HG03025 (cell line): Measurements from ENCODE around the gene PNMA3.
"Not testable (repeated sequence)": the region's sequence is repeated elsewhere in the genome, so short reads cannot be mapped to it uniquely, and the experiment has no call there.

ENCODE experiments used
- ATAC-seq: cut with Tn5 transposase; IDR thresholded peaks from one replicate; pipeline ENCODE4 v1.9.1; 2021; ENCODE audit warnings: mild to moderate bottlenecking, moderate library complexity; ENCODE audit not compliant: unreplicated experiment, low FRiP score

Gene PNMA3, protein sequence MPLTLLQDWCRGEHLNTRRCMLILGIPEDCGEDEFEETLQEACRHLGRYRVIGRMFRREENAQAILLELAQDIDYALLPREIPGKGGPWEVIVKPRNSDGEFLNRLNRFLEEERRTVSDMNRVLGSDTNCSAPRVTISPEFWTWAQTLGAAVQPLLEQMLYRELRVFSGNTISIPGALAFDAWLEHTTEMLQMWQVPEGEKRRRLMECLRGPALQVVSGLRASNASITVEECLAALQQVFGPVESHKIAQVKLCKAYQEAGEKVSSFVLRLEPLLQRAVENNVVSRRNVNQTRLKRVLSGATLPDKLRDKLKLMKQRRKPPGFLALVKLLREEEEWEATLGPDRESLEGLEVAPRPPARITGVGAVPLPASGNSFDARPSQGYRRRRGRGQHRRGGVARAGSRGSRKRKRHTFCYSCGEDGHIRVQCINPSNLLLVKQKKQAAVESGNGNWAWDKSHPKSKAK

DNA sequence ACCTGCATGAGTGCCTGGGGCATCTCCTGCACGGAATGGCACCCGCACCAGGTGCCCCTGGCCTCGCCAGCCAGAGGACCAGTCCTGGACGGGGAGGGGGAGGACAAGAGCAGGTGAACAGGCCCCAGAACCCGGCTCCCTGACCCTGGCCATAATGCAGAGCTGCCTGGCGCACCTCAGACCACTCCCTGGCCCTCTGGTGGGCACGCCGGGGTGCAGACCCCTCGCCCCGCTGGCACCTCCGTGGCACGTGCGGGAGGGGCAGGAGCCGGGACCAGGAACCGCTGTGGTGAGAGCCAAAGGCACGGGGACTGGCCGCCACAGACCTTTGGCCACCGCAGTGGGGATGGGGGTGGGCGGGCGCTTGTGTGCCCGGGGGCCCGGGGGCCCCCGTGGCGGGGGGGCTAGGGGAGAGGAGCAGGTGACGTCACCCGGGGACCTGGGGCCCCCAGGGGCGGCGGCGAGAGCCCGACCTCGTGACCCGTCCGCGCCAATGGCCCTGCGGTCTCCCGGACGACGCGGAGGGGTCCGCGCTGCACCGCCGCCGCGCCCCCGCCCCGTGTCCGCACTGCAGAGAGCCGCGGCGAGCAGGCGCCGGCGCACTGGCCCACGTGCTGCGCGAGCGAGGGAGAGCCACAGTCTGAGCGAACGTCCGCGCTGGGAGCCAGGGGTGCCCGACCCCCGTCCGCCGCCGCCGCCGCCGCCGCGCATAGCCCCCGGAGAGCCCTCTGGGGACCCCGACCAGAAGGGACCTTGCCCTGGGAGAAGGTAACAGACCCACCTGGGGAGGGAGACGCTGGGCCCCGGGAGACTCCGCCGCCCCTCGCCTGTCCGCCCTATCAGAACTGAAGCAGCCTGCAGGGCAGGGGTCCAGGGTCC, at the start of gene PNMA3:
TSS of gene PNMA3 (plus strand) at position 600 of the 879 bp plus-strand sequence. CDS start 586 bp downstream, outside the sequence.
- ATAC-seq = no peak

DNA sequence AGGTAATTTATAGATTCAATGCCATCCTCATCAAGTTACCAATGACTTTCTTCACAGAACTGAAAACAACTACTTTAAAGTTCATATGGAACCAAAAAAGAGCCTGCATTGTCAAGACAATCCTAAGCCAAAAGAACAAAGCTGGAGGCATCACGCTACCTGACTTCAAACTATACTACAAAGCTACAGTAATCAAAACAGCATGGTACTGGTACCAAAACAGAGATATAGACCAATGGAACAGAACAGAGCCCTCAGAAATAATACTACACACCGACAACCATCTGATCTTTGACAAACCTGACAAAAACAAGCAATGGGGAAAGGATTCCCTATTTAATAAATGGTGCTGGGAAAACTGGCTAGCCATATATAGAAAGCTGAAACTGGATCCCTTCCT, 39.1 kb upstream of the PNMA3 start:
- ATAC-seq = not testable (repeated sequence)

DNA sequence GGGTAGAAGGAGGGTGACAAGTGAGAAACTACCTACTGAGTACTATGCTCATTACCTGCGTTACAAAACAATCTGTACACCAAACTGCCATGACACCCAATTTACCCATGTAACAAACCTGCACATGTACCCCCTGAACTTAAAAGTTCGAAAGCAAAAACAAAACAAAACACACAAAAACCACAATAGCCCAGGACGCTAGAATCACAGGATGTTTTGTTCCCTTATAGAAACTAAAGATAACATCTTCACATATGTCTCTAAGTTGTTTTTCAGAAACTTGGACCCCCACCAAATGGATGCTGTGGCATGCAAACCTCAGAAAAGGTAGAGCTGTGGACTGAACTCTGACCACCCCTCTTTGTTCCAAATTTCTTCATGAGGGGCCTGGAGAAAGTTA, 37.1 kb upstream of the PNMA3 start:
- no peak for ATAC-seq

DNA sequence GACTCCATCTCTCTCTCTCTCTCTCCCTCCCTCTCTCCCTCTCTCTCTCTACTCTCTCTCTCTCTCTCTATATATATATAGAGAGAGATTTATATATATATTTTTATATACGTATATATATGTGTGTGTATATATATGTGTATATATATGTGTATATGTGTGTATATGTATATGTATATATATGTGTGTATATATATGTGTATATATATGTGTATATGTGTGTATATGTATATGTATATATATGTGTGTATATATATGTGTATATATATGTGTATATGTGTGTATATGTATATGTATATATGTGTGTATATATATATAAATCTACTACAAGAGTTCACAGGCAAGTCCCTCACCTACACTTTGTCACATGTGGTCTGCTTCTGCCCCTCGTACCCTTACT, 29.8 kb upstream of the PNMA3 start:
- ATAC-seq = not testable (repeated sequence)

DNA sequence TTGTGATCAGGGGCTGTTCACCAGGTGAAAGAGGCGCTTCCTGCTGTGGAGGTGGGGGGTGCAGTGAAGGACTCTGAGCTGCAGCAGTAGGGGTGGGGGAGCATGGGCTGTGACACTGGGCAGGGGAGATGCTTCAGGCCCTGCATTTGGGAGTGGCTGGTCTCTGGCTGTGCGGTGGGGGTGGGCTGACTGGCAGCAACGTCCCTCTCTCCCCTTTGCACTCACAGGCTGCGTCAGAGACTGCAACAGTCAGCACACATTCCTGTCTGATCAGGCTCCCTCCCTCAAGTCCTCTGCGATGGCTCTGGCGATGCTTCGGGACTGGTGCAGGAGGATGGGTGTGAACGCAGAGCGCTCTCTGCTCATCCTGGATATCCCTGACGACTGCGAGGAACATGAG, 27.8 kb upstream of the PNMA3 start:
- ATAC-seq = not testable (repeated sequence)

DNA sequence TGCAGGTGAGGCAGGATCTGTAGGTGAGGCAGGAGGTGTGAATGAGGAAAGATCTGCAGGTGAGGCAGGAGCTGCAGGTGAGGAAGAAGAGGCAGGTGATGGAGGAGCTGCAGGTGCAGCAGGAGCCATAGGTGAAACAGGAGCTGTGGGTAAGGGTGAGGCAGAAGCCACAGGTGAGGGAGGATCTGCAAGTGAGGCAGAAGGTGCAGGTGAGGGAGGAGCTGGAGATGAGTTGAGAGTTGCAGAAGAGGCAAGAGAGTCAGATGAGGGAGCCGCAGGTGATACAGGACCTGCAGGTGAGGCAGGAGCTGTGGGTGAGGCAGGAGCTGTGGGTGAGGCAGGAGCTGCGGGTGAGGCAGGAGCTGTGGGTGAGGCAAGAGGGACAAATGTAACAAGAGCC, 27.1 kb upstream of the PNMA3 start:
- no peak for ATAC-seq

DNA sequence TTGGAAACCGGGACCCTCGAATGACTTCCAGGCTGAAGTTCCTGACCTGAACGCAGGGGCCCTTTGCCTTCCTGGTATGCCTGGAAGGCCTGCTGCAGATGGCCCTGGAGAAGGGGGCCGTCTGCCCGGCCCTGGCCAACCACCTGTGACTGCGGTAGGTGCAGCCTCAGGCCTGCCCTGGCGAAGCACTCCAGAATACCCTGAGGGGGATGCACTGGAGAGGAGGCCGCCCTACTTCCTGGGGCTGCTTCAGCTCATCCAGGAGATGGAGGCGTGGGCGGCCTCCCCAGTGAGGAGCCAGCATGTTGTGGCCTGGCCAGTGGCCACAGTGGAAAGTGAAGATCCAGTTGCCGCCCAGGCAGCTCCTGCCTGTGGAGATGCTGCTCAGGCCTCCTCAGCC, 26.4 kb upstream of the PNMA3 start:
- ATAC-seq = no peak

DNA sequence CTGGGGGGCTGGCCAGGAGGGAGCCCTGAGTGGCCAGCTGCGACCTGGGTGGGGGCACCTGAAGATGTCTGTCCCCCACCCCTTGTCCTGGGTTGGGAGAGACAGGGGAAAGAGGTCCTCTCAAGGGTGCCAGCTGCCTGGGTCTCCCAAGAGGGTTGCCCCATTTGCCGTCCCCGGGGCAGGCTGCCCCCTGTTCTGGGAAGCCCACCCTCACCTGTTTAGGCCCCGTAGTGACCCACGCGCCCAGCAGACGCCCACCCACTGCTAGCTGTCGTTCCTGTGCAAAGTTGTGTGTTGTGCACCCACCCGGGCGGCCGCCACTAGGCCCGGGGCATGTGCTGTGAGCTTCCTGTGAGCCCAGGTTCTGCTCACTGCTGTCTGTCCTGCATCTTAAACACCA, 25.5 kb upstream of the PNMA3 start:
- ATAC-seq = no peak

DNA sequence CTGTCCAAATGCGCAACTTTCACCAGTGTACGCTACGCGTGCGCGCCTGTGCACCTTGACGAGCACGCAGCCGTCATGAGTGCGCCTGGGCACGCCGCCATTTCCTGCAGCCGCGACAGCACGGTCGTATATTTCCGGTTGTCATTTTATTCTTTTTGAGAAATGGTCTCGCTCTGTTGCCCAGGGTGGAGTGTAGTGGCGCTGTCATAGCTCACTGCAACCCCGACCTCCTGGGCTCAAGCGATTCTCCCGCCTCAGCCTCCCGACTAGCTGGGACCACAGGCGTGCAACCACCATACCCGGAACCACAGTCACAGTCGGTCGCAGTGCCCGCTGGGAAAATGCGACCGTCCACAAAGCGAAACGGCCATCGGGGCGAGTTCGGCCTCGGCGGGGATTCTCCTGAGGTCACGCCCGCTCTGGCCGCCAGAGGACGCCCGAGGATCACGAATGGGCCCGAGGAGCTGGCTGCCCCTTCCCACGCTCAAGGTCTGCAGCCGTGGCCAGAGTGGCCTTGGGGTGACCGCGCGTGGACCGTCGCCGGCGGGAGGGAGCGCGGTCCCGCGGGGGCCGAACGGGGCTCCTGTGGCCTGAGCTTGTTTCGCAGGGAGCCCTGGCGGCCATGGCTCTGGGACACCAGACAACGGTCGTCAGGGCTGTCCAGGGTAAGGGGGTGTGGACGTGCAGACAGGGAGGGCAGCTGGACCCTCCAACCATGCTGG, 23.7 kb upstream of the PNMA3 start:
- peak; percentile 52 for ATAC-seq

DNA sequence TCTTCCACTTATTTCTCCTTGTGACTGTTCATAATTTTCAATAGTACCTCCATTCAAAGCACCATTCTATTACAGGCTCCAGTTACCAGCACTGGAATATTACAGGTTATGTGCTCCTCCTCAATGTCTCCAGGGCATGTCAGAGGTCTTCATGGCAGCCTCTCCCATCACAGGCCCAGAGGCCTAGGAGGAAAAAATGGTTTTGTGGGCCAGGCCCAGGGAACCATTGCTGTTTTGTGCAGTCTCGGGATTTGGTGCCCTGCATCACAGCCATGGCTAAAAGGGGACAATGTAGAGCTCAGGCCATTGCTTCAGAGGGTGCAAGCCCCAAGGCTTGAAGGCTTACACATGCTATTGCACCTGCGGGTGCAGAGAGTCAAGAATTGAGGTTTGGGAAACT, 7.2 kb upstream of the PNMA3 start:
- ATAC-seq = no peak

DNA sequence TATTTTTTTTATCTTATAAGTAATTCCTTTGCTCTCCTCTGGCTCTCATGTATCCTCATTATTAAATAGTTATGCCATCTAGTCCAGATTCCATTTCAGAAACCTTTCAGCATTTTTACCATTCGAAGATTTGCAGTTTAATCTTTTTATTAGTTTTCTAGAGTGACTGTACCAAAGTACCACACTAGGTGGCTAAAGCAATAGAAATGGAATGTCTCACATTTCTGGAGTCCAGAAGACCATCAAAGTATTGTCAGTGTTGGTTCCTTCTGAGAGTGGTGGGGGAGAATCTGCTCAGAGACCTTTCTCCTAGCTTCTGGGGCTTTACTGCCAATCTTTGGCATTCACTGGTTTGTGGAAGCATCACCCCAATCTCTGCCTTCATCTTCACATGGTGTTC, 3.7 kb upstream of the PNMA3 start:
- ATAC-seq = no peak

DNA sequence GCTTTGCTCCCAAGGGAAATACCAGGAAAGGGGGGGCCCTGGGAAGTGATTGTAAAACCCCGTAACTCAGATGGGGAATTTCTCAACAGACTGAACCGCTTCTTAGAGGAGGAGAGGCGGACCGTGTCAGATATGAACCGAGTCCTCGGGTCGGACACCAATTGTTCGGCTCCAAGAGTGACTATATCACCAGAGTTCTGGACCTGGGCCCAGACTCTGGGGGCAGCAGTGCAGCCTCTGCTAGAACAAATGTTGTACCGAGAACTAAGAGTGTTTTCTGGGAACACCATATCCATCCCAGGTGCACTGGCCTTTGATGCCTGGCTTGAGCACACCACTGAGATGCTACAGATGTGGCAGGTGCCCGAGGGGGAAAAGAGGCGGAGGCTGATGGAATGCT, 1.0 kb downstream of the PNMA3 start:
- no peak for ATAC-seq

DNA sequence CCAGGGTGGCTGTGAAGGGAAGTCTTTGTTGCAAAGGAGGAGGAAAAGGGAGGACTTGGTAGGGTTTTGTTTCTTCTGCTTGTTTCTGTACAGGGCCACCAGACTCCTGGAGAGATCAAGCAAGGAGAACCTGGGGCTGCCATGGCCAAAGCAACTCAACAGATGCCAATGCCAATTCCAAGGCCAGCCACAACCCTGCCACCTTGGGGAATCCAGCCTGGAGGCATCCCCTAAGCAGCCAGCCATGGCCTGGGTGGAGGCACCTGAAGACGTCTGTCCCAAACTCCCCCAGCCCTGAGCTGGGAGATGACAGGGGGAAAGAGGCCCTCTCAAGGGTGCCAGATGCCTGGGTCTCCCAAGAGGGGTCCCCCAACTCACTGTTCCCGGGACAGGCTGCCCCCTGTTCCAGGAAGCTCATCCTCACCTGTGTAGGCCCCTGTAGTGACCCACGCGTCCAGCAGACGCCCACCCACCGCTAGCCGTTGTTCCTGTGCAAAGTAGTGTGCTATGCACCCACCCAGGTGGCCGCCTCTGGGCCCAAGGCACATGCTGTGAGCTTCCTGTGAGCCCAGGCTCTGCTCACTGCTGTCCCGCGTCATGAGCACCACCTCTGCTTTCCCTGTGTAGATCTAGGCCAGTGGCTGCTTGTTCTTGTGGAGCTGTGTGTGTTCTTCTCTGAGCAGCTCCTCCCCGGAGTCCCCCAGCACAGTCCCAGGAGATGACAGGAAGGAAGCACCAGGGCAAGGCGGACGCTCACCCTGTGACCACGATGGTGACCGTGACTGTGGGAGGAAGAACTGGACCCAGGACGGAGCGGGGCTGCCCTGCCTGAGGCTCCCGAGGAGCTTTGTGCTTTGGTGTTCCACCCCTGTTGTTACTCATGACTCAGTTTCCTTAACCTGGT, 3.2 kb downstream of the PNMA3 start:
- no peak for ATAC-seq

DNA sequence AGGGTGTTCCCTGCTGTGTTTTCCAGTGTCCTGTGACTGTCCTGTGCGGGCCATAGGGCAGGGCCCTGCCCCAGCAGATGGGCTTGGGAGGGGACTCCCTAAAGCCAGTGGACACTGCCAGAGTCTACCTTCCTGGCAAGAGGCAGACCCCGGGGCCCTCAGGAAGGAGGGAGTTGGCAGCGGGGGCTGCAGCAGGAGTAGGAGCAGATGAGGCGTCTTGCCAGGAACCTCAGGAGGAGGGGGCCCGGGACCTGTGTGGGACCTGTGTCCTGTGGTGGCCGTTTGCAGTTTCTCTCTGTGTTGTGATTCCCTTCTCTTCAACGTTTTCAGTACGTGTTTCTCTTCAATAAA, 3.8 kb downstream of the PNMA3 start:
- no peak for ATAC-seq

DNA sequence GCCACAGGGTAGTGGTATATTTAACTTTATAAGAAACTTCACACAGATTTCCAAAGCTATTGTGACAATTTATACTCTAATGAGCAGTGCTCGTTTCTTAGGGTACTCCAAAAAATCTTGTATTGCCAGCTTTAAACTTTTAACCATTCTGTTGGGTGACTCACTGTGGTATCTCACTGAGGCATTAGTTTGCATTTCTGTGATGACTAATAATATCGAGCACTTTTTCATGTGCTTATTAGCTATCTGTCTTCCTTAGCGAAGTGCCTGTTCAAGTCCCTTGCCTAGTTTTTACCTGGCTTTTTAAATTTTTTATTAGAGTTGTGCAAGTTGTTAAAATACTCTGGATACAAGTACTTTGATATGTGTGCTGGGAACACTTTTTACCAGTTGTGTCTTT, 5.5 kb downstream of the PNMA3 start:
- no peak for ATAC-seq

DNA sequence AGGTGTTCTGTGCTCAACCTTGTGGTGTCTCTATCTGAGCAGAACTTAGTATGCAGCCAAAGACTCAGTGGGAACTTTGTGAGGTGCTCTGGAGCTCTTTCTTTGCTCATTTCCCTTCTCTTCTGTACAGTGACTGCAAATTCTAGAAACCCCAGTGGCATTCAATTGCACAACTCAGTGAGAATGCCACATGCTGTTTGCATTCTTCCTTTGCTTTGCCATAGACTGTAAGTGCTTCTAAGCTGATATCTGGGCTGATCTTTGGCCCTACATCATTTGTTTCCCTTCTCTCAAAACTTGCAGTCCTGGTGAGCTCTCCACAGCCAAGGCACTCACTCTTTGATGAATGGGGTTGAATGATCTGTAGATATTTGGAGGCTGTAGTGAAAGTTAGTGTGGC, 7.0 kb downstream of the PNMA3 start:
- no peak for ATAC-seq

DNA sequence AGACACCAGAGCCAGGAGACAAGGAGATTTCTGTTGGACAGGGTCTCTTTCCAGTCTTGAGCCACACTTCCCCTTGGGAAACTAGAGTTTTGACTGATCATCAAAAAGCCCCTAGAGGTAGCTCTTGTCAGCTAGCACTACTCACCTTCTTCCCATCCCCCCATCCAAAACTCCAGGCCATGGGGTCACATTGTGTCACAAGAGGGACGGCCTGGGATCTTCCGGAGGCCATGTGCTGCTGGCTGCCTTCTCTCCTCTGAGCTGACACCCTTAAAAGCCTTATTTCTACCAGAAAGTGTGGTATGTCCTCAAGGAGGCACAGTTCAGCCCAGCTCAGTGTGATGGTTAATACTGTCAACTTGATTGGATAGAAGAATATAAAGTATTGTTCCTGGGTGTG, 7.8 kb downstream of the PNMA3 start:
- no peak for ATAC-seq

DNA sequence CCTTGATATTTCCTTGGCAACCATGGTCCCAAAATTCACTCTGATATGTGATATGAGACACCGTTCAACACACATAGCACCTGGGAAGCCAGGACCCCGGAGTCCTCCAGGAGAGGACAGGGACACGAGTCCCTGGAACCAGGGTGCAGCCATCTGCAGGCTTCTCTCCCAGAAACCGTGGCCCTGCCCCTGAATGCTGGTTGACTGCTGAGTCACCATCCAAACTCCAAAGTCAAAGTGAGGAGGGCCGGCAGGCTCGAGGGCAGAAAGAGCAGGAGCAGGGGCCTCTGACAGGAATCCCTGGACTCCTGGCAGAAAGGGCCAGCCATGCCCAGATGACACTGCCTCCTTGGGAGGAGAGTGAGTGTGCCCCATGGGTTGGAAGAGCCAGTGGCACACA, 9.1 kb downstream of the PNMA3 start:
- no peak for ATAC-seq

DNA sequence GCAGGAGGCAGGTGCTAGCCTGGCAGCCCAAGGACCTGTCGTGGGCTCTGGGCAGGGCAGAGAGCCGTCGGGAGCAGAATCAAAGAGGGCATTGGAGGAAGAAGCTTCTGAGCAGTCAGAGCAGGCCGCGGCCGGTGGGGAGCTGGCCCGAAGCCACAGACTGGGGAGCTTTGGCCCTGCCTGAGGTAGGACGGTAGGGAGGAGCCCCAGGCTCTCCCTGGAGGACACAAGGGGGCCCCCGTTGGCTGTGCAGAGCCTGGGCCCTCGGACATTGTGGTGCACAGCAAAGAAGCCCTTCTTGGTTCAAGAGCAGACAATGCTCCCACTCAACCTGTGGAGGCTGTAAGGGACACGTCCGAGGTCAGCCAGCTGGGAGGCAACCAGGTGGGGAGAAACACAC, 10.1 kb downstream of the PNMA3 start:
- ATAC-seq = not testable (repeated sequence)
